Caco-2 (cell line): Measurements from ENCODE around the gene IGSF8. TPM values are rescaled to one million over a fixed set of nuclear protein-coding genes. Genes with fewer than 3 reads are reported as not detected.

ENCODE experiments used
- BruUV-seq: library from RNA; stranded (reverse); fragments of 400-500 nt; replicated peaks from 2 replicates; lab custom pipeline; 2021; lab: Mats Ljungman, UMichigan
- CTCF ChIA-PET: fragments of 300-600 bp; sonication (Branson Sonifier 250); formaldehyde crosslinking; loops from one replicate; lab custom pipeline; 2022; ENCODE audit warnings: antibody characterized with exemption; lab: Charles Lee
- POLR2A ChIA-PET: fragments of 300-600 bp; sonication (Branson Sonifier 250); formaldehyde crosslinking; loops from one replicate; lab custom pipeline; 2022; ENCODE audit warnings: antibody characterized with exemption; lab: Charles Lee
- DNase-seq, 2 experiments: peaks; one replicate each; pipeline versions ENCODE4 v3.0.0 to v3.0.0-alpha.2; 2020 to 2022
- H3K27me3 ChIP-seq: replicated peaks from 2 replicates; pipeline ENCODE4 v1.6.0; 2011; ENCODE audit warnings: low read length; ENCODE audit not compliant: control insufficient read depth, insufficient read depth
- H3K36me3 ChIP-seq: 2 replicates; pipeline ENCODE4 v1.5.1; 2011; ENCODE audit warnings: low read length; ENCODE audit not compliant: control insufficient read depth, insufficient read depth
- H3K4me1 ChIP-seq: fragments of 250-450 bp; sonication (Bioruptor Pico); 2 replicates; pipeline ENCODE4 v1.5.1; 2020; ENCODE audit warnings: mild to moderate bottlenecking
- H3K4me3 ChIP-seq: 2 replicates; pipeline ENCODE4 v1.5.1; 2011; ENCODE audit warnings: low read depth, mild to moderate bottlenecking, control low read depth, low read length
- H3K9me3 ChIP-seq: fragments of 250-450 bp; sonication (Bioruptor Pico); 2 replicates; pipeline ENCODE4 v1.5.1; 2020; ENCODE audit warnings: mild to moderate bottlenecking, moderate library complexity
- H3K27ac Mint-ChIP-seq: one replicate; pipeline ENCODE4 v1.8.0; 2022; ENCODE audit warnings: mixed read lengths; ENCODE audit not compliant: unreplicated experiment
- H3K27me3 Mint-ChIP-seq: one replicate; pipeline ENCODE4 v1.8.0; 2022; ENCODE audit warnings: mixed read lengths; ENCODE audit not compliant: insufficient read depth, unreplicated experiment
- H3K36me3 Mint-ChIP-seq: one replicate; pipeline ENCODE4 v1.8.0; 2022; ENCODE audit warnings: mild to moderate bottlenecking, mixed read lengths; ENCODE audit not compliant: insufficient read depth, unreplicated experiment
- H3K4me1 Mint-ChIP-seq: one replicate; pipeline ENCODE4 v1.8.0; 2022; ENCODE audit warnings: low read depth, mixed read lengths; ENCODE audit not compliant: unreplicated experiment
- H3K4me3 Mint-ChIP-seq: one replicate; pipeline ENCODE4 v1.8.0; 2022; ENCODE audit warnings: mild to moderate bottlenecking, moderate library complexity, mixed read lengths; ENCODE audit not compliant: unreplicated experiment
- H3K9me3 Mint-ChIP-seq: one replicate; pipeline ENCODE4 v1.8.0; 2022; ENCODE audit warnings: mixed read lengths; ENCODE audit not compliant: unreplicated experiment
- intact Hi-C: fragments of 100-400 bp; cut with micrococcal nuclease; formaldehyde crosslinking; loops from one replicate; pipeline ENCODE4 v1.10.0; 2022; ENCODE audit not compliant: unreplicated experiment
- total RNA-seq: library from RNA; stranded (reverse); gene quantifications from 2 replicates; pipeline ENCODE4 v1.2.3, GENCODE V29; 2022
- TF ChIP-seq, protein P1 (sequence below), 2 experiments: fragments of 200-600 bp in 1 of 2; IDR thresholded peaks; 1 replicate in 1 of 2; 2 replicates in 1 of 2; pipeline versions ENCODE4 v1.5.1 to v1.8.0; 2011 to 2022; ENCODE audit warnings: antibody characterized with exemption in 1 of 2, control low read depth in 1 of 2, inconsistent platforms in 1 of 2, low read depth in 1 of 2, low read length in 1 of 2, mild to moderate bottlenecking in 1 of 2, moderate library complexity in 1 of 2; ENCODE audit not compliant: insufficient read depth in 1 of 2, severe bottlenecking in 1 of 2, unreplicated experiment in 1 of 2

The IGSF8 gene
- total RNA-seq, 1 experiment from 2014 or later: 15.4 TPM

DNA sequence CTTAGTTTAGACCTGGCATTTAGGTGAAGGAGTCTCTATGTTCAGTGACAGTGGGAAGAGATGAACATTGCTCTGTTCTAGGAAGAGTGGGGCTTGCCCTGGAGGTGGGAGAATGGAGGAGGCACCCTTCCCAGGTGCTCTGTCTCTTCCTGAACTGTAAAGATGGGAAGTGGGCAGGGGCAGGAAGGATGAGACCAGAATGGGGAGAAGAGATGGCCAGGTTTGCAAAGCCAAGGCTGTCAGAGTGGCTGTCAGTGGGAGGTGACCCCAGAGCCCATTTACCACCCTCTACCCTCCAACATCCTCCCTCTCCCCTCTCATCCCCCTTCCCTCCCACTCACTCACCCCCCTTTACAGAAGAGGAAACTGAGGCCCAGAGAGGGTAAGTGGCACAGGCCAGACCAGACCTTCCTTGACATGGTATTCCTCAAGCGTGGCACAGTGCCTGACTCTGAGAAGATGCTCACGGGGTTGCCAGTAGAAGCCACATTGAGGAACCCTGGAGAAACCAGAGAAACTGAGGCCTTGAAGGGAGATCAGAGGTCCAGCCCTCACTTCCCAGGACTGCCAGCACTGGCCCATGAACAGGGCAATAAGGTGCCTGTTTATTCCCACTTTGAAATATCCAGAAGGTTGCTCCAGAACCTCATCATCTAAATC is 1.4 kb upstream of the IGSF8 start:
- POLR2A ChIA-PET: interaction anchor here (1.6 kb wide), 1 partner anchor 120 kb away, joined by 7 read pairs; no protein-coding TSS in a partner anchor

DNA sequence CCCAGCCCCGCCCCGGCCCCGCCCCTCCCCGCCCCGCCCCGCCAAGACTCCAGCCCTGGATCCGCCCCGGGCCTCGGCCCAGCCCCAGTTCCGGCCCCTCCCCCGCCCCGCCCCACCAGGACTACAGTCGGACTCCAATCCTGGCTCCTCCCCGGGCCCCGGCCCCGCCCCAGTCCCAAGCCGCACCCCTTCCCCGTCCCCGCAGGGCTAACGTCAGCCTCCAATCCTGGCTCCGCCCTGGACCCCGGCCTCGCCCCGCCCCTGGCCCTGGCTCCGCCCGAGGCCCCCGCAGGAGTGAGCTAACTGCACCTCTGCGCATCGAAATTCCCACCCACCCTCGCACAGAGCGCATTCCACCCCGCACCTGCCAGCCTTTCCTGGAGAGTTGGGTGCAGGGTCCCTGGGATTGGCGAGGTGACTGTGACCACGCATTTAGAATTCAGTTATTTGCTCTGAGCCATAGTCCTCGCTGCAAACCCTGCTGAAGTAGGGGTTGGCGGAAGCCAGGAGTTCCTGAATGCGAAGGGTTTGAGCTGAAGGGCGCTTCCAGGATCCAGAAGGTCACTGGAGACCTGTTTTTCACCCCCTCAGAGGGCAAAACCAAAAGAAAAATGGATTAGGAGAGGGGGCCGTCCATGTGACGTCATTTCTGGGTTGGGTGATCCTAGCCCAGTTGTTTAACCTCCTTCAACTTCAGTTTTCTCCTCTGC is 588 bp upstream of the IGSF8 start:
- peaks cover 30% of the 10 kb centered on the region for H3K4me1 ChIP-seq
- no peaks in the 10 kb centered on the region; the same call in 1 of the 2 replicates for H3K36me3 ChIP-seq
- BruUV-seq: no TSS peak
- H3K27me3 Mint-ChIP-seq: no peaks in the 10 kb centered on the region
- no peaks in the 10 kb centered on the region for H3K9me3 ChIP-seq
- peaks cover 11% of the 10 kb centered on the region for H3K36me3 Mint-ChIP-seq
- H3K27ac Mint-ChIP-seq: peak overlapping the region; percentile 11
- peaks cover 26% of the 10 kb centered on the region for H3K4me1 Mint-ChIP-seq
- H3K9me3 Mint-ChIP-seq: no peaks in the 10 kb centered on the region
- POLR2A ChIA-PET: no interaction called here
- DNase-seq: peak; percentile 96 to 98
- TF ChIP-seq, protein P1, sequence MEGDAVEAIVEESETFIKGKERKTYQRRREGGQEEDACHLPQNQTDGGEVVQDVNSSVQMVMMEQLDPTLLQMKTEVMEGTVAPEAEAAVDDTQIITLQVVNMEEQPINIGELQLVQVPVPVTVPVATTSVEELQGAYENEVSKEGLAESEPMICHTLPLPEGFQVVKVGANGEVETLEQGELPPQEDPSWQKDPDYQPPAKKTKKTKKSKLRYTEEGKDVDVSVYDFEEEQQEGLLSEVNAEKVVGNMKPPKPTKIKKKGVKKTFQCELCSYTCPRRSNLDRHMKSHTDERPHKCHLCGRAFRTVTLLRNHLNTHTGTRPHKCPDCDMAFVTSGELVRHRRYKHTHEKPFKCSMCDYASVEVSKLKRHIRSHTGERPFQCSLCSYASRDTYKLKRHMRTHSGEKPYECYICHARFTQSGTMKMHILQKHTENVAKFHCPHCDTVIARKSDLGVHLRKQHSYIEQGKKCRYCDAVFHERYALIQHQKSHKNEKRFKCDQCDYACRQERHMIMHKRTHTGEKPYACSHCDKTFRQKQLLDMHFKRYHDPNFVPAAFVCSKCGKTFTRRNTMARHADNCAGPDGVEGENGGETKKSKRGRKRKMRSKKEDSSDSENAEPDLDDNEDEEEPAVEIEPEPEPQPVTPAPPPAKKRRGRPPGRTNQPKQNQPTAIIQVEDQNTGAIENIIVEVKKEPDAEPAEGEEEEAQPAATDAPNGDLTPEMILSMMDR (IDR thresholded peaks at IDR 0.05; ENCODE audit: insufficient read depth in 1 of 2, low read depth in 1 of 2, low read length in 1 of 2, severe bottlenecking in 1 of 2, unreplicated experiment in 1 of 2): no peak
- peak overlapping the region; percentile 86 for H3K4me3 Mint-ChIP-seq
- H3K4me3 ChIP-seq: peak overlapping the region; percentile 38
- intact Hi-C loops: loop anchor here (1.0 kb wide), 1 partner anchor 14 kb away; no protein-coding TSS in a partner anchor
- CTCF ChIA-PET: interaction anchor here (0.6 to 2.3 kb wide), 8 partner anchors 13 to 192 kb away, joined by 3 to 13 read pairs (median 12); no protein-coding TSS in a partner anchor
- H3K27me3 ChIP-seq: no peaks in the 10 kb centered on the region

More for the DNA sequence above, 1.4 kb upstream of the IGSF8 start:
- no peaks in the 10 kb centered on the region for H3K27me3 ChIP-seq
- H3K36me3 ChIP-seq: no peaks in the 10 kb centered on the region; the same call in 1 of the 2 replicates
- H3K4me1 ChIP-seq: peaks cover 30% of the 10 kb centered on the region
- H3K36me3 Mint-ChIP-seq: peaks cover 11% of the 10 kb centered on the region
- CTCF ChIA-PET: interaction anchor here (2.1 to 4.3 kb wide), 7 partner anchors 14 to 277 kb away, joined by 13 to 33 read pairs (median 13); no protein-coding TSS in a partner anchor
- peak overlapping the region; percentile 86 for H3K4me3 Mint-ChIP-seq
- no peak for DNase-seq
- no TSS peak for BruUV-seq
- no peak overlapping the region for H3K27ac Mint-ChIP-seq
- peaks cover 26% of the 10 kb centered on the region for H3K4me1 Mint-ChIP-seq
- H3K4me3 ChIP-seq: no peak overlapping the region; the same call in 1 of the 2 replicates
- TF ChIP-seq, protein P1 (IDR thresholded peaks at IDR 0.05; ENCODE audit: insufficient read depth in 1 of 2, low read depth in 1 of 2, low read length in 1 of 2, severe bottlenecking in 1 of 2, unreplicated experiment in 1 of 2): no peak
- H3K9me3 ChIP-seq: no peaks in the 10 kb centered on the region
- intact Hi-C loops: loop anchor here (2.0 kb wide), 2 partner anchors 25 to 317 kb away; no protein-coding TSS in a partner anchor
- H3K9me3 Mint-ChIP-seq: no peaks in the 10 kb centered on the region
- no peaks in the 10 kb centered on the region for H3K27me3 Mint-ChIP-seq
